Endothelial cell (in vitro differentiated cells): ENCODE data around the gene DNAJC12. TPM values are rescaled to one million over a fixed set of nuclear protein-coding genes. Genes with fewer than 3 reads are reported as not detected.
"Not testable (repeated sequence)": the region's sequence is repeated elsewhere in the genome, so short reads cannot be mapped to it uniquely, and the experiment has no call there.

ENCODE experiments used
- DNase-seq: peaks from one replicate; pipeline ENCODE4 v3.0.0; 2021; ENCODE audit warnings: low spot score
- H3K27ac Mint-ChIP-seq: one replicate; pipeline ENCODE4 v1.8.0; 2021; ENCODE audit warnings: mixed read lengths, inconsistent platforms; ENCODE audit not compliant: unreplicated experiment
- H3K27me3 Mint-ChIP-seq: one replicate; pipeline ENCODE4 v1.8.0; 2021; ENCODE audit warnings: mild to moderate bottlenecking, moderate library complexity, mixed read lengths, inconsistent platforms; ENCODE audit not compliant: unreplicated experiment
- H3K36me3 Mint-ChIP-seq: one replicate; pipeline ENCODE4 v1.8.0; 2021; ENCODE audit warnings: mild to moderate bottlenecking, low read depth, mixed read lengths, inconsistent platforms; ENCODE audit not compliant: unreplicated experiment
- H3K4me1 Mint-ChIP-seq: one replicate; pipeline ENCODE4 v1.8.0; 2021; ENCODE audit warnings: mild to moderate bottlenecking, mixed read lengths, inconsistent platforms; ENCODE audit not compliant: unreplicated experiment
- H3K4me3 Mint-ChIP-seq: one replicate; pipeline ENCODE4 v1.8.0; 2021; ENCODE audit warnings: mild to moderate bottlenecking, mixed read lengths, inconsistent platforms; ENCODE audit not compliant: unreplicated experiment
- H3K9me3 Mint-ChIP-seq: one replicate; pipeline ENCODE4 v1.8.0; 2021; ENCODE audit warnings: mixed read lengths, inconsistent platforms; ENCODE audit not compliant: unreplicated experiment
- total RNA-seq: library from RNA; stranded (reverse); fragmentation: NEBNext Ultra II Directional; extraction: Animal tissue kit (Norgen Biotek cat#: 25700); gene quantifications from one replicate; pipeline ENCODE4 v1.2.1, GENCODE V29; 2021; ENCODE audit not compliant: unreplicated experiment
- TF ChIP-seq, protein P1 (sequence below): fragments of 200-600 bp; sonication (generic); IDR thresholded peaks from one replicate; pipeline ENCODE4 v1.5.0; 2021; ENCODE audit warnings: antibody characterized with exemption; ENCODE audit not compliant: unreplicated experiment

The DNAJC12 gene
- total RNA-seq, 1 donor from 2014 or later: 2.6 TPM

DNA sequence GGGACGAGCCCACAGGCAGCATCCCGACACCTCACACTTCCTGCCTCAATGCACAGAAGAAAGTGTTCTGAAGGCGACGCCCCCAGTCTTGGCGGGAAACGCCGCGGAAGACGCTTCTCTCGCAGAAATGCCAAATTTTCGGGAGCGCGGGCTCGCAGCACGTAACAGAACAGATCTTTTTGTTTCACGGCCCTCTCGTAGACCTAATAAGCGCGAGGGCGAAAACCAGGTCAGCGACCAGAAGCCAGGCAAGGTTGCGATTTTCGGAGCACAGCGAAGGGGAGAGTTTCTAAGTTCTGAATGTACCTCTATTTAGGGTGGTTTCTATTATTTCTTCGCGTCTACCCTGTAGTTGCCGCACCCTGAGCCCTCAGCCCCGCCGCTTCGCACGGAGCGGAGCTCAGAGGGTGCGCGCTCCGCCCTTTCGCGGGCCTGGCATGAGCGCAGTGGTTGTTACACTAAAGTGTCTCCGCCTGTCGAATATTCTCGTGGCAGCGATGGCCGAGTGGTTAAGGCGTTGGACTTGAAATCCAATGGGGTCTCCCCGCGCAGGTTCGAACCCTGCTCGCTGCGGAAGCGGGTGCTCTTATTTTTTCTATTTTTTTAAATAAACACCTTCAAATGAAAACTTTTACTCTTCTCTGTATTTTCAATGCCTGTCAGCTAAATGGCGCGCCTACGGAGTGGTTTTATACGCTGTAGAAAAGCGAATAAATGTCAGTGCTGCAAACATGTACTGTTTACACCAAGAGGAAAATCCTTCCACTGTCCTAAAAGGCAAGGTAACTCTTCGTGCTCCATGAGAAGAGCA, 73.8 kb downstream of the DNAJC12 start:
- Mint-ChIP-seq H3K9me3 (no peaks in the 10 kb centered on the region), H3K27ac (peak overlapping the region; percentile 96), H3K36me3 (peaks cover 7% of the 10 kb centered on the region), H3K4me3 (peak overlapping the region; percentile 93), H3K27me3 (peaks cover 12% of the 10 kb centered on the region), H3K4me1 (no peaks in the 10 kb centered on the region)
- peak; percentile 93 for DNase-seq
- TF ChIP-seq, protein P1, sequence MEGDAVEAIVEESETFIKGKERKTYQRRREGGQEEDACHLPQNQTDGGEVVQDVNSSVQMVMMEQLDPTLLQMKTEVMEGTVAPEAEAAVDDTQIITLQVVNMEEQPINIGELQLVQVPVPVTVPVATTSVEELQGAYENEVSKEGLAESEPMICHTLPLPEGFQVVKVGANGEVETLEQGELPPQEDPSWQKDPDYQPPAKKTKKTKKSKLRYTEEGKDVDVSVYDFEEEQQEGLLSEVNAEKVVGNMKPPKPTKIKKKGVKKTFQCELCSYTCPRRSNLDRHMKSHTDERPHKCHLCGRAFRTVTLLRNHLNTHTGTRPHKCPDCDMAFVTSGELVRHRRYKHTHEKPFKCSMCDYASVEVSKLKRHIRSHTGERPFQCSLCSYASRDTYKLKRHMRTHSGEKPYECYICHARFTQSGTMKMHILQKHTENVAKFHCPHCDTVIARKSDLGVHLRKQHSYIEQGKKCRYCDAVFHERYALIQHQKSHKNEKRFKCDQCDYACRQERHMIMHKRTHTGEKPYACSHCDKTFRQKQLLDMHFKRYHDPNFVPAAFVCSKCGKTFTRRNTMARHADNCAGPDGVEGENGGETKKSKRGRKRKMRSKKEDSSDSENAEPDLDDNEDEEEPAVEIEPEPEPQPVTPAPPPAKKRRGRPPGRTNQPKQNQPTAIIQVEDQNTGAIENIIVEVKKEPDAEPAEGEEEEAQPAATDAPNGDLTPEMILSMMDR: no peak

DNA sequence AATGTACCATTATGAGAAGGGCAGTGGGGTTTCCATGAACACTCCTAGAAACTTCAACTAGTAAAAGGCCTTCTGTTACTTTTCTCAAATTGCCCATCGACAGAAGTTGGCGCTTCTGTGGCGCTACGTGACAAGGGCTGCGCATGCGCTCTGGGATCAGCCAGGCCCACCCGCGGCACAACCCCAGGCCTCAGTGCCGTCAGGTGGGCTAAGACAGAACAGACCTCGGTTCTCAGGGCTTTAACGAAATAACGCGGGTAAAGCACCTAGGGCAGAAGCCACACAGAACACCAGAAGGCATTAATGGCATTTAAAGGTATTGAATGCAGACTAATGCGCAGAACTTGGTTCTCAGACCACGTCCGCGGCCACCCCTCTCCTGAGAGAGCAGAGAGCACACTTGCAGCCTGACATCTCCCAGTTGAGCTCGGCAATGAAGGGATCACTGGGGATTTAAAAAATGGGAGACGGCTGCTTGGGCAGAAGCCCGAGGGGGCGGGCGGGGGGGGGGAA, 74.4 kb downstream of the DNAJC12 start:
- Mint-ChIP-seq H3K4me3 (peak overlapping the region; percentile 93), H3K27me3 (peaks cover 12% of the 10 kb centered on the region), H3K36me3 (peaks cover 7% of the 10 kb centered on the region), H3K4me1 (no peaks in the 10 kb centered on the region), H3K9me3 (no peaks in the 10 kb centered on the region), H3K27ac (peak overlapping the region; percentile 9)
- DNase-seq: peak; percentile 68
- TF ChIP-seq, protein P1: no peak

DNA sequence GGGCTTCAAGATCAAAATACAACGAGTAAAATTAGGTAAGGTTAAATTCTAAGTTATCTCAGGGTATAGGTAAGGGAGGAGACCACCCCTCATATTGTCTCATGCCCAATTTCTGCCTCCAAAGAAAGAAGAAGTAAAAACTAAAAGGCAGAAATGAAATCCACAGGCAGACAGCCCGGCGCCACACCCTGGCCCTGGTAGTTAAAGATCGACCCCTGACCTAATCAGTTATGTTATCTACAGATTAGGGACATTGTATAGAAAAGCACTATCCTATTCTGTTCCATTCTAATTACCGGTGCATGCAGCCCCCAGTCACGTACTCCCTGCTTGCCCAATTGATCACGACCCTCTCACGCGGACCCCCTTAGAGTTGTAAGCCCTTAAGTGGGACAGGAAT, 75.4 kb downstream of the DNAJC12 start:
- DNase-seq, H3K27ac Mint-ChIP-seq, H3K36me3 Mint-ChIP-seq, H3K4me1 Mint-ChIP-seq, H3K4me3 Mint-ChIP-seq, H3K9me3 Mint-ChIP-seq: not testable (repeated sequence)
- H3K27me3 Mint-ChIP-seq: peaks cover 12% of the 10 kb centered on the region

DNA sequence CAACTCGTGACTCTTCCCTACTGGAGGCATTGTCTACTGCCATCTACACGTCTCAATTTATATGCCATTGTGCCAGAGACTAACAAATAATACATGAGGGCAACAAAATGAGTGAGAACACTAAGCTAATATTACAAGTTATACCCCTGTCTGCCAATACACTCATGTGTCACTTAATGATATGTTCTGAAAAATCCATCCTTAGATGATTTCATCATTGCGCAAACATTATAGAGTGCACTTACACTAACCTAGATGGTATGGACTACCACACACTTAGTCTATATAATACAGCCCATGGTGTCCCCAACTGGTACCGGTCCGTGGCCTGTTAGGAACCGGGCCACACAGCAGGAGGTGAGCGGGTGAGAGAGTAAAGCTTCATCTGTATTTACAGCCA, 77.7 kb downstream of the DNAJC12 start:
- no peak overlapping the region for H3K4me3 Mint-ChIP-seq
- H3K27me3 Mint-ChIP-seq: peaks cover 12% of the 10 kb centered on the region
- H3K9me3 Mint-ChIP-seq: no peaks in the 10 kb centered on the region
- H3K27ac Mint-ChIP-seq: no peak overlapping the region
- TF ChIP-seq, protein P1: no peak
- DNase-seq: no peak
- no peaks in the 10 kb centered on the region for H3K4me1 Mint-ChIP-seq
- peaks cover 7% of the 10 kb centered on the region for H3K36me3 Mint-ChIP-seq

Other genes starting within 250 kb of the DNAJC12 start
- 2.3 TPM for gene CTNNA3, start 142.0 kb downstream of the DNAJC12 start, total RNA-seq
- 17.3 TPM for gene SIRT1, start 46.5 kb upstream of the DNAJC12 start, total RNA-seq
- gene HERC4, start 237.1 kb upstream of the DNAJC12 start, total RNA-seq: 53.4 TPM